ENCODE results near the gene C6orf89. TPM values are rescaled to one million over a fixed set of nuclear protein-coding genes. Genes with fewer than 3 reads are reported as not detected.

Gene C6orf89
- total RNA-seq, 1 donor from 2014 or later, result 54.7 TPM

DNA sequence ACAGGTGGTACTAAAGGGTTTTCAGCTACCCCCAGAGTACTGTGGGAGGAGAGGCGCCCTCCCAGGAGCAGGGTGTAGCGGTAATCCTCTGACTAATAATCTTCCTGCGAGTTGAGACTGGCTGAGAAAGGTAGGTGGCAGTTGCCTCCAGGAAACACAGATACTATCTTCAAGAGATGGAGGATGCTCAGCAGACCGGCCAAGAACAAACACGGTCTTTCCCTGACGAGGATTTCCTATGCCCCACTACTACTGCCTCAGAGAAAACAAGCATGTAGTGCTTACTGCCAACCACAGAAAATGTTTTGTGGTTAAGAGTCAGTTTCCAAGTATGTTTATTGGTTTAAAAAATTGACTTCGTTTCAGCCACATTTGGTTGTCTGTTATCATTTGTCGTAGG is 26.8 kb downstream of the C6orf89 start:
- Histone ChIP-seq H3K9me3 (no peaks in the 10 kb centered on the region), H3K4me1 (peaks cover 40% of the 10 kb centered on the region), H3K27me3 (ENCODE audit: low read depth) (no peaks in the 10 kb centered on the region), H3K4me3 (no peak overlapping the region), H3K27ac (no peak overlapping the region), H3K36me3 (peaks cover 85% of the 10 kb centered on the region)
- TF ChIP-seq CTCF (IDR thresholded peaks at IDR 0.05), result no peak
- DNase-seq (no peak), ATAC-seq (no peak)
- intact Hi-C loops (cut with DNase I), result no loop called here

DNA sequence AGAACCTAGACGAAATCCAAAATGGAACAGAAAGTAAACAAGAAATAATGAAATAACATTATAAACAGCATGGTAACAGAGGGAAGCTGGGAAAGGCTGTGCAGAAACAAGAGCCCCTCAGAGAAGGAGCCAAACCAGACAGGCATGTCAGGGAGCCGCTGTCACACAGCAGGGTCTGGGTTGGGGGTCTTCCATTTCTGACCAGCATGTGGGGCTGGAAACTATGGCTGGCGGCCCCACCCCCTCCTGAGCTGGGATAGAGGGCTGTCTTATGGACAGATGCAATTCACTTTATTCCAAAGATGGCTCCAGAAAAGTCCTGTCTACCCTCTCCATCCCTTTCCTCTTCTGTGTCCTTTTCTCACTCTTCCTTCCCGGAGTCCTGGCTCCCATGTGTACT is 27.3 kb downstream of the C6orf89 start:
- H3K4me3 ChIP-seq, result no peak overlapping the region
- no peak for ATAC-seq
- H3K36me3 ChIP-seq, result peaks cover 89% of the 10 kb centered on the region
- no peaks in the 10 kb centered on the region for H3K9me3 ChIP-seq
- peaks cover 45% of the 10 kb centered on the region for H3K4me1 ChIP-seq
- intact Hi-C loops (cut with DNase I), result no loop called here
- no peak for TF ChIP-seq CTCF (IDR thresholded peaks at IDR 0.05)
- no peaks in the 10 kb centered on the region for H3K27me3 ChIP-seq (ENCODE audit: low read depth)
- no peak for DNase-seq
- H3K27ac ChIP-seq, result no peak overlapping the region

DNA sequence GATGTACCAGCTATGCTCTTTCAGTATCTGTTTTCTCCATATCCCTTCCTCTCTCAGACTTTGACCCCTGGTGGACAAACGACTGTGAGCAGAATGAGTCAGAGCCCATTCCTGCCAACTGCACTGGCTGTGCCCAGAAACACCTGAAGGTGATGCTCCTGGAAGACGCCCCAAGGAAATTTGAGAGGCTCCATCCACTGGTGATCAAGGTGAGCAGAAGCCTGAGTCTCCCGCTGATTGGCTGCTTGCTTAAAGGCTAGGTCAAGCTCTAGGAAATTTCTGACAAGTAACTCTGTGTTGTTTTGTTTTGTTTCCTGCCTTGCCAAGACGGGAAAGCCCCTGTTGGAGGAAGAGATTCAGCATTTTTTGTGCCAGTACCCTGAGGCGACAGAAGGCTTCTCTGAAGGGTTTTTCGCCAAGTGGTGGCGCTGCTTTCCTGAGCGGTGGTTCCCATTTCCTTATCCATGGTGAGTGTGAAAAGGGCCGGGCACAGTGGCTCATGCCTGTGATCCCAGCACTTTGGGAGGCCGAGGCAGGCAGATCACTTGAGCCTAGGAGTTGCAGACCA is 28.6 kb downstream of the C6orf89 start:
- peak; percentile 11 for TF ChIP-seq CTCF (IDR thresholded peaks at IDR 0.05)
- Histone ChIP-seq H3K27ac (no peak overlapping the region), H3K4me3 (no peak overlapping the region), H3K9me3 (no peaks in the 10 kb centered on the region), H3K27me3 (ENCODE audit: low read depth) (no peaks in the 10 kb centered on the region), H3K36me3 (peaks cover 92% of the 10 kb centered on the region), H3K4me1 (peaks cover 57% of the 10 kb centered on the region)
- DNase-seq (peak; percentile 61), ATAC-seq (peak; percentile 43 to 44)
- intact Hi-C loops (cut with DNase I), result no loop called here

GRCh38 chr6:36915599-36915998 is 29.8 kb downstream of the C6orf89 start:
- ATAC-seq (no peak), DNase-seq (no peak)
- Histone ChIP-seq H3K4me1 (peaks cover 70% of the 10 kb centered on the region), H3K27me3 (ENCODE audit: low read depth) (no peaks in the 10 kb centered on the region), H3K27ac (peak overlapping the region; percentile 80), H3K9me3 (no peaks in the 10 kb centered on the region), H3K4me3 (no peak overlapping the region), H3K36me3 (peaks cover 92% of the 10 kb centered on the region)
- intact Hi-C loops (cut with DNase I), result no loop called here
- TF ChIP-seq CTCF (IDR thresholded peaks at IDR 0.05), result no peak

- peaks cover 75% of the 10 kb centered on the region for H3K4me1 ChIP-seq
- no peak for TF ChIP-seq CTCF (IDR thresholded peaks at IDR 0.05)
- intact Hi-C loops (cut with DNase I), result no loop called here
- H3K9me3 ChIP-seq, result no peaks in the 10 kb centered on the region
- H3K36me3 ChIP-seq, result peaks cover 92% of the 10 kb centered on the region
- DNase-seq (no peak), ATAC-seq (no peak)
- no peaks in the 10 kb centered on the region for H3K27me3 ChIP-seq (ENCODE audit: low read depth)
- H3K27ac ChIP-seq, result peak overlapping the region; percentile 80
- H3K4me3 ChIP-seq, result no peak overlapping the region
Observed at GRCh38 chr6:36916126-36916525, 30.4 kb downstream of the C6orf89 start.
